OCI-LY3 (cell line): ENCODE measurements around the gene CEP104.

Source experiments
- H2AFZ ChIP-seq: fragments of 200-600, 300-600 bp; shearing (Covaris generic); 2 replicates; pipeline ENCODE4 v1.6.0; 2014; ENCODE audit warnings: antibody characterized with exemption, low read depth, low read length
- H3K27ac ChIP-seq: fragments of 200-600, 300-600 bp; sonication (generic); 2 replicates; pipeline ENCODE4 v1.5.1; 2014; ENCODE audit warnings: mild to moderate bottlenecking, low read length, moderate library complexity, mixed read lengths
- H3K27me3 ChIP-seq: fragments of 200-600, 300-600 bp; sonication (generic); 2 replicates; pipeline ENCODE4 v1.6.1; 2014; ENCODE audit warnings: low read depth, low read length, mixed read lengths
- H3K36me3 ChIP-seq: fragments of 200-600, 300-600 bp; sonication (generic); replicated peaks from 2 replicates; pipeline ENCODE3; 2014; ENCODE audit warnings: low read depth, low read length, mixed read lengths
- H3K4me1 ChIP-seq: fragments of 300-600, 200-600 bp; sonication (generic); 2 replicates; pipeline ENCODE4 v1.6.1; 2014; ENCODE audit warnings: low read length, mixed read lengths
- H3K4me2 ChIP-seq: fragments of 200-600, 300-600 bp; sonication (generic); 2 replicates; pipeline ENCODE4 v1.6.1; 2014; ENCODE audit warnings: low read length, mixed read lengths
- H3K4me3 ChIP-seq: fragments of 300-600, 200-600 bp; sonication (generic); 2 replicates; pipeline ENCODE4 v1.5.1; 2014; ENCODE audit warnings: antibody characterized with exemption, mild to moderate bottlenecking, low read length, moderate library complexity
- H3K79me2 ChIP-seq: fragments of 300-600, 200-600 bp; shearing (Covaris generic); 2 replicates; pipeline ENCODE4 v1.6.1; 2014; ENCODE audit warnings: mild to moderate bottlenecking, low read length, mixed read lengths
- H3K9ac ChIP-seq: fragments of 300-600, 200-600 bp; shearing (Covaris generic); 2 replicates; pipeline ENCODE4 v1.6.0; 2014; ENCODE audit warnings: mild to moderate bottlenecking, low read length, moderate library complexity
- H3K9me3 ChIP-seq: fragments of 200-600, 300-600 bp; shearing (Covaris generic); 2 replicates; pipeline ENCODE4 v1.6.1; 2014; ENCODE audit warnings: low read length, mixed read lengths; ENCODE audit not compliant: insufficient read depth
- H4K20me1 ChIP-seq: fragments of 200-600, 300-600 bp; sonication (generic); 2 replicates; pipeline ENCODE4 v1.6.1; 2016; ENCODE audit warnings: low read length, mixed read lengths; ENCODE audit not compliant: insufficient read depth
- EZH2phosphoT487 ChIP-seq: fragments of 200-600 bp; shearing (Covaris generic); IDR thresholded peaks from 2 replicates; pipeline ENCODE4 v1.6.1; 2018; ENCODE audit warnings: antibody characterized with exemption, mixed run types, low read depth
- TF ChIP-seq, protein P1 (sequence below): fragments of 200-600, 300-600 bp; sonication (generic); IDR thresholded peaks from 2 replicates; pipeline ENCODE4 v1.5.1; 2014; ENCODE audit warnings: antibody characterized with exemption, low read length, low read depth

Gene CEP104

GRCh38 chr1:3783651-3784474 lies 73.1 kb downstream of the CEP104 start:
- Histone ChIP-seq H2AFZ (no peak overlapping the region), H4K20me1 (peaks cover 10% of the 10 kb centered on the region; the same call in 1 of the 2 replicates), H3K27me3 (no peaks in the 10 kb centered on the region), H3K27ac (no peak overlapping the region), H3K4me1 (peaks cover 7% of the 10 kb centered on the region), H3K9me3 (no peaks in the 10 kb centered on the region), H3K79me2 (peaks cover 4% of the 10 kb centered on the region; the same call in 1 of the 2 replicates), H3K9ac (no peak overlapping the region), H3K36me3 (peaks cover 30% of the 10 kb centered on the region), H3K4me2 (no peak overlapping the region), H3K4me3 (no peak overlapping the region)
- no peak for TF ChIP-seq EZH2phosphoT487

- Histone ChIP-seq H3K4me3 (no peak overlapping the region), H3K79me2 (no peaks in the 10 kb centered on the region), H3K4me1 (peaks cover 2% of the 10 kb centered on the region; the same call in 1 of the 2 replicates), H3K27me3 (no peaks in the 10 kb centered on the region), H4K20me1 (no peaks in the 10 kb centered on the region), H3K9me3 (no peaks in the 10 kb centered on the region), H3K36me3 (peaks cover 23% of the 10 kb centered on the region), H3K27ac (no peak overlapping the region), H3K4me2 (no peak overlapping the region), H2AFZ (no peak overlapping the region), H3K9ac (no peak overlapping the region)
- TF ChIP-seq, protein P1, sequence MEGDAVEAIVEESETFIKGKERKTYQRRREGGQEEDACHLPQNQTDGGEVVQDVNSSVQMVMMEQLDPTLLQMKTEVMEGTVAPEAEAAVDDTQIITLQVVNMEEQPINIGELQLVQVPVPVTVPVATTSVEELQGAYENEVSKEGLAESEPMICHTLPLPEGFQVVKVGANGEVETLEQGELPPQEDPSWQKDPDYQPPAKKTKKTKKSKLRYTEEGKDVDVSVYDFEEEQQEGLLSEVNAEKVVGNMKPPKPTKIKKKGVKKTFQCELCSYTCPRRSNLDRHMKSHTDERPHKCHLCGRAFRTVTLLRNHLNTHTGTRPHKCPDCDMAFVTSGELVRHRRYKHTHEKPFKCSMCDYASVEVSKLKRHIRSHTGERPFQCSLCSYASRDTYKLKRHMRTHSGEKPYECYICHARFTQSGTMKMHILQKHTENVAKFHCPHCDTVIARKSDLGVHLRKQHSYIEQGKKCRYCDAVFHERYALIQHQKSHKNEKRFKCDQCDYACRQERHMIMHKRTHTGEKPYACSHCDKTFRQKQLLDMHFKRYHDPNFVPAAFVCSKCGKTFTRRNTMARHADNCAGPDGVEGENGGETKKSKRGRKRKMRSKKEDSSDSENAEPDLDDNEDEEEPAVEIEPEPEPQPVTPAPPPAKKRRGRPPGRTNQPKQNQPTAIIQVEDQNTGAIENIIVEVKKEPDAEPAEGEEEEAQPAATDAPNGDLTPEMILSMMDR = no peak
- no peak for TF ChIP-seq EZH2phosphoT487
These were observed 76.1 kb downstream of the CEP104 start for GRCh38 chr1:3780901-3781300.

GRCh38 chr1:3779912-3780416 lies 77.0 kb downstream of the CEP104 start:
- TF ChIP-seq, protein P1 = no peak
- TF ChIP-seq EZH2phosphoT487 = no peak
- peaks cover 19% of the 10 kb centered on the region for H3K36me3 ChIP-seq

GRCh38 chr1:3779265-3779911 lies 77.6 kb downstream of the CEP104 start:
- Histone ChIP-seq H3K79me2 (no peaks in the 10 kb centered on the region), H3K9me3 (no peaks in the 10 kb centered on the region), H4K20me1 (no peaks in the 10 kb centered on the region), H3K36me3 (peaks cover 18% of the 10 kb centered on the region), H3K4me3 (no peak overlapping the region), H3K27me3 (no peaks in the 10 kb centered on the region), H3K4me1 (peaks cover 7% of the 10 kb centered on the region; the same call in 1 of the 2 replicates), H3K4me2 (no peak overlapping the region), H3K27ac (no peak overlapping the region), H2AFZ (no peak overlapping the region), H3K9ac (no peak overlapping the region)
- TF ChIP-seq, protein P1 = no peak
- TF ChIP-seq EZH2phosphoT487 = no peak

More at GRCh38 chr1:3779912-3780416, 77.0 kb downstream of the CEP104 start:
- no peaks in the 10 kb centered on the region for H3K9me3 ChIP-seq
- H4K20me1 ChIP-seq = no peaks in the 10 kb centered on the region
- peaks cover 7% of the 10 kb centered on the region; the same call in 1 of the 2 replicates for H3K4me1 ChIP-seq
- H3K27ac ChIP-seq = no peak overlapping the region
- no peak overlapping the region for H3K9ac ChIP-seq
- H2AFZ ChIP-seq = no peak overlapping the region
- no peak overlapping the region for H3K4me2 ChIP-seq
- no peaks in the 10 kb centered on the region for H3K27me3 ChIP-seq
- H3K79me2 ChIP-seq = no peaks in the 10 kb centered on the region
- no peak overlapping the region for H3K4me3 ChIP-seq
